ENCODE data around the gene EXOC3L1. TPM values are rescaled to one million over a fixed set of nuclear protein-coding genes. Genes with fewer than 3 reads are reported as not detected.

The EXOC3L1 gene
- total RNA-seq, 4 donors from 2014 or later: 2.3 to 28.8 (median 3.4) TPM

DNA sequence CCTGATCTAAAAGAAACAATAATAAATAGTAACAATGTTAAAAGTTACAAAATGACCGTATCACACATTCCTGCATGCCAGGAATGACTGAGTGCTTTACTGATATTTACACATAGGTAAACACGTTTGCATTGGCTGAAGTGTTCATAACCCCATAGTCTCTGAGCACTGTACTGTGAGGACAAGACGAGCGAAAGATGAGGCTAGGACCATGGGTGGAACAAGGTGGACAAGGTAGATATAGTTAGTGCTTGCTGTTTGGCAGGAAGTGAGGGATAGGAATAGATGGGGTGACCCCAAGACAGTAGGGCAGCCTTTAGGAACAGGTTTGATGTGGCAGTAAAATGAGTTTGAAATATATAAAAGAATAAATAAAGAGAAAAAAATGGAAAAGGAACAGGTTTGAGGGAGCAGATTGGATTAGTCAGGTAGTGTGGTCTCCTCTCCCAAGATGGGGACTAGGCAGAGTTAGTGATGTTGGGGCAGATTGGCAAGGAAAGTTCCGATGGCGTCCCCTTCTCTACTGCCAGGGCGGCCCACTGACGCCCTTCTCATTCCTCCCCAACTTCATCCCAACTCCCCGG, 1.6 kb upstream of the EXOC3L1 start:
- DNase-seq (ENCODE audit: low spot score) (no peak), ATAC-seq (ENCODE audit: low FRiP score) (no peak)
- TF ChIP-seq, protein P1, sequence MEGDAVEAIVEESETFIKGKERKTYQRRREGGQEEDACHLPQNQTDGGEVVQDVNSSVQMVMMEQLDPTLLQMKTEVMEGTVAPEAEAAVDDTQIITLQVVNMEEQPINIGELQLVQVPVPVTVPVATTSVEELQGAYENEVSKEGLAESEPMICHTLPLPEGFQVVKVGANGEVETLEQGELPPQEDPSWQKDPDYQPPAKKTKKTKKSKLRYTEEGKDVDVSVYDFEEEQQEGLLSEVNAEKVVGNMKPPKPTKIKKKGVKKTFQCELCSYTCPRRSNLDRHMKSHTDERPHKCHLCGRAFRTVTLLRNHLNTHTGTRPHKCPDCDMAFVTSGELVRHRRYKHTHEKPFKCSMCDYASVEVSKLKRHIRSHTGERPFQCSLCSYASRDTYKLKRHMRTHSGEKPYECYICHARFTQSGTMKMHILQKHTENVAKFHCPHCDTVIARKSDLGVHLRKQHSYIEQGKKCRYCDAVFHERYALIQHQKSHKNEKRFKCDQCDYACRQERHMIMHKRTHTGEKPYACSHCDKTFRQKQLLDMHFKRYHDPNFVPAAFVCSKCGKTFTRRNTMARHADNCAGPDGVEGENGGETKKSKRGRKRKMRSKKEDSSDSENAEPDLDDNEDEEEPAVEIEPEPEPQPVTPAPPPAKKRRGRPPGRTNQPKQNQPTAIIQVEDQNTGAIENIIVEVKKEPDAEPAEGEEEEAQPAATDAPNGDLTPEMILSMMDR (IDR thresholded peaks at IDR 0.05): no peak

DNA sequence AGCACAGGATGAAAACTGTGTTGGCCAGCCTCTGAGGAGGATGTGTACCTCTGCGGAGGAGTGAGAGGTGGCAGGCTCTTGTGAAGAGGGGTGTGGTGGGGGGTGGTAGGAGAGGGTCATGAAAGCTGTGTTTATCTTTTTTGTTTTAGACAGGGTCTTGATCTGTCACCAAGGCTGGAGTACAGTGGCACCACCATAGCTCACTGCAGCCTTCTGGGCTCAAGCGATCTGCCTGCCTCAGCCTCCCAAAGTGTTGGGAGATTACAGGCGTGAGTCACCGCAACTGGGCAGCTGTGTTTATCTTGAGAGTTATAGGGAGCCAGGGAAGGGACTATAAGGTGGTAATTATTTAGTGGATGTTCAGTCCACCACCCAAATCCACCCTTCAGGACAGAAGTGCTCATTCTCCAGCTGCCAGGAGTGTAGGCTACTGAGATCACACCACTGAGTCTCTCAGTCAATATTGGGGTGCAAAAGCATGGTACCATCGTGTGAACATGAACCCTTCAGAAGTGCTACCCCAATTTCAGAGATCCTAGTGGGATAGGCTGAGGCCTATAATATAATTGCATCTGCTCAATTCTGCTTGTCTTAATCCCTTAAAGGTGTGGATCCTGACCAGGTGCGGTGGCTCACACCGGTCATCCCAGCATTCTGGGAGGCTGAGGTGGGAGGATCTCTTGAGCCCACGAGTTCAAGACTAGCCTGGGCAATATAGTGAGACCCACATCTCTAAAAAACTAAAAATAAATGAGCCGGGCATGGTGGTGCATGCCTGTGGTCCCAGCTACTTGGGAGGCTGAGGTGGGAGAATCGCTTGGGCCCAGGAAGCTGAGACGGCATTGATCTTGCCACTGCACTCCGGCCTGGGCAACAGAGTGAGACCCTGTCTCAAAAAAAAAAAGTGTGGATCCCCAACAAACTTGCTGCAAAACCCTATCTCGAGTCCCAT, 788 bp upstream of the EXOC3L1 start:
- DNase-seq (ENCODE audit: low spot score): no peak
- no peak for ATAC-seq (ENCODE audit: low FRiP score)
- TF ChIP-seq, protein P1 (IDR thresholded peaks at IDR 0.05): no peak

DNA sequence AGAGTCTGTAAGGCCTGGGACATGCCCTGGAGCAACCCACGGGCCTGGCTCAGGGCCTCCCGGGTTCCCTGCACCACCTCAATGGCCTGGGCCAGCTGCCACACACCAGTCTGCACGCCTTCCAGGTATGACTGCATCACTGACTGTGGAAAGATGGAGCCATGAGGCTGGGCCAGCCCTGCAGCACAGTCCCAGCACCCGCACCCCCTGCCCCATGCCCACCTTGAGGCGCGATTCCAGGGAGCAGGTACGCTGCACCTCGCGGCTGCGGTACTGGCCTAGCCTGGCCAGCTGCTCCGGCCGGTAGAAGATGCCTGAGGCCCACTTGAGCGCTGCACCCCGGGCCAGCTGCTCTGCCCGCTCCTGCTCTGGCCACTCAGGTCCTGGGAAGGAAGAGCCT, 1.1 kb downstream of the EXOC3L1 start:
- ATAC-seq (ENCODE audit: low FRiP score) (no peak), DNase-seq (ENCODE audit: low spot score) (no peak)
- TF ChIP-seq, protein P1 (IDR thresholded peaks at IDR 0.05): no peak

DNA sequence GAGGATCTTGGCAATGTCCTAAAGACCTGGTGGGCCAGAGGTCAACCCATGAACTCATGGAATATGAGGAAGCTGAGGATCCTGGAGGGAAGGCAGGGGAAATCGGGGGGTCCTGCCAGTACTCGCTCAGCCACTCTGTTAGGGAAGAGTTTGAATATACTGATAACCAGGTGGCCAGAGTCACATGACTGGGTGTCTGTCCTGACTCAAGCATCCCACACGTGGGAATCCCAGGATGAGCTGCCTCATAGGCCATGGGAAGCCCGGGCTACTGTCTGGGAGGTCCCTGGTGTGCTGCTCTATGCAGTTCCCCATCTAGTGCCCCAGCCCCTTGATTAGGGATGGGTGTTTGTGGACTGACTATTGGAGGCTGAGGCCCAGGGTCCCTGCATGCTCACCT, 1.6 kb downstream of the EXOC3L1 start:
- no peak for ATAC-seq (ENCODE audit: low FRiP score)
- no peak for DNase-seq (ENCODE audit: low spot score)
- TF ChIP-seq, protein P1 (IDR thresholded peaks at IDR 0.05): no peak

DNA sequence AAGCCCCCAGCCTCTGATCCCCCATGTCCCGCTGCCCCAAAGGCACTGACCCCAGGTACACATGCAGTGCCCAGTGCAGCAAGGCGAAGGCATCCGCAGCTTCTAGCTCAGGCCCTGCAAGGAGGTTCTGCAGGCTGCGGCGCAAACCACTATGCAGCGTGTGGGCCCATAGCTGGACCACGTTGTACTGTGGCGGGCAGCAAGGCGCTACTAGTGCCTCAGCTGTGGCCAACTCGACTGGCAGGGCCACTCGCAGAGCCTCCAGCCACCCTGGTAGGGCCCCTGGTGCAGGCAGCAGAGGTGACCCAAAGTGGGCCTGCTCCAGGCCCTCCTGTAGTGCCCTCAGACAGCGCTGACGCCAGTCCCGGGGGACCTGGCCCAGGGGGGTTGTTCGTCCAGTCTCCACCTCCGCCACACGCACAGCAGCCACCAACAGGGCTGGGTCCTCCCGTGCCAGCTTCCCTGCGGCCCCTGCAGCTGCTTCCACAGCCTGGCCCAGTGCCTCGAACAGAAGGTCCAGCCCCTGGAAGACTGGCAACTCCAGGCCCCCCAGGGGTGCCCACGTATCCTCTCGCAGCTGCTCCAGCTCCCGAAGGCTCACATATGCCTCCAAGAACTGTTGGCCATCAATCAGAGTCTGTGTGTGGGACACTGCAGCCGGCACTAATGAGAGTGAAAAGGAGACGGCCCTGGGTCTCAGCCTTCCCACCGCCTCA, 2.6 kb downstream of the EXOC3L1 start:
- TF ChIP-seq, protein P1 (IDR thresholded peaks at IDR 0.05): no peak
- ATAC-seq (ENCODE audit: low FRiP score) (no peak), DNase-seq (ENCODE audit: low spot score) (no peak)

DNA sequence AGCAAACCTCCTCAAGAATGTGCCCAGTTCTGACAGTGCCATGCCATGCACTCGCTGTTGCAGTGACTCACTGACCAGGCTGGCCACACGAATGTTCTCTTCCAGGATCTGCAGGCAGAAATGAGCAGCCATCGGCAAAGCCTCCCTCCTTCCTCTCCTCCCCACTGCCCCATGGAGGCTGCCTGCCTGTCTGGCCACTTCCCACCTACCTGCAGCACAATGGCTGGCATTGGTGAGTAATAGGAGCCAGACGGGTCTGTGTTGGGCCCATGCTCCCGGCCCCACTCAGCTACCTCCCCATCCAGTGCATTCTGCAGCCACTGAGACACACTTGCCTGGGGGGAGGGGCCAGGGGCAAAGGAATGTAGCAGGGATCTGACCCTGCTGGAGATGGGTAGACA, 3.4 kb downstream of the EXOC3L1 start:
- no peak for ATAC-seq (ENCODE audit: low FRiP score)
- TF ChIP-seq, protein P1 (IDR thresholded peaks at IDR 0.05): no peak

More for the DNA sequence above, 3.4 kb downstream of the EXOC3L1 start:
- DNase-seq (ENCODE audit: low spot score): no peak

Measured in omental fat pad (tissue), 4 donors.